T-cell (primary cell): ENCODE data around the gene RNF217. TPM values are rescaled to one million over a fixed set of nuclear protein-coding genes. Genes with fewer than 3 reads are reported as not detected.

Experiments used
- ATAC-seq, 4 experiments: fragments of 200-7000 bp in 3 of 4; fragments of 150-1000 bp in 1 of 4; cut with Tn5 transposase; replicated peaks in 1 of 4; 1 replicate in 3 of 4; 2 replicates in 1 of 4; pipeline ENCODE4 v1.10.0; 2021; ENCODE audit warnings: moderate library complexity in 3 of 4, mild to moderate bottlenecking in 2 of 4, moderate number of reproducible peaks in 1 of 4
- CTCF ChIA-PET, 2 donors: fragments of 300-600 bp; sonication (Branson Sonifier 250); formaldehyde crosslinking; loops; one replicate each; lab custom pipeline; 2022; ENCODE audit warnings: antibody characterized with exemption in 2 of 2; lab: Charles Lee
- POLR2A ChIA-PET, 2 donors: fragments of 300-600 bp; sonication (Branson Sonifier 250); formaldehyde crosslinking; loops; one replicate each; lab custom pipeline; 2022; ENCODE audit warnings: antibody characterized with exemption in 2 of 2; lab: Charles Lee
- DNase-seq, 35 experiments: peaks; one replicate each; pipeline versions ENCODE4 v3.0.0 to v3.0.0-alpha.2; 2013 to 2023
- H3K27ac ChIP-seq: one replicate; pipeline ENCODE4 v1.5.1; 2013; ENCODE audit warnings: low read length
- H3K27me3 ChIP-seq, 2 experiments: replicated peaks in 1 of 2; 1 replicate in 1 of 2; 2 replicates in 1 of 2; pipeline versions ENCODE4 v1.6.1 to v1.7.0; 2013; ENCODE audit warnings: low read length in 1 of 2, mixed read lengths in 1 of 2; ENCODE audit not compliant: control insufficient read depth in 2 of 2, insufficient read depth in 2 of 2; ENCODE audit errors: extremely low read depth in 1 of 2
- H3K36me3 ChIP-seq, 2 donors: 1 replicate in 1 of 2; 2 replicates in 1 of 2; pipeline versions ENCODE4 v1.6.1 to v1.7.0; 2013; ENCODE audit warnings: low read length in 1 of 2; ENCODE audit not compliant: control insufficient read depth in 2 of 2, insufficient read depth in 1 of 2; ENCODE audit errors: extremely low read depth in 1 of 2
- H3K4me1 ChIP-seq, 2 experiments: 1 replicate in 1 of 2; 2 replicates in 1 of 2; pipeline versions ENCODE4 v1.6.1 to v1.7.0; 2013; ENCODE audit warnings: low read length in 2 of 2, mixed read lengths in 1 of 2; ENCODE audit not compliant: insufficient read depth in 2 of 2, control insufficient read depth in 1 of 2; ENCODE audit errors: extremely low read depth in 1 of 2
- H3K4me3 ChIP-seq, 2 donors: 1 replicate in 1 of 2; 2 replicates in 1 of 2; pipeline versions ENCODE4 v1.5.1 to v1.7.0; 2013; ENCODE audit warnings: mild to moderate bottlenecking in 2 of 2, low read length in 1 of 2, moderate library complexity in 1 of 2; ENCODE audit not compliant: control insufficient read depth in 1 of 2; ENCODE audit errors: extremely low read depth in 1 of 2
- H3K9me3 ChIP-seq: 2 replicates; pipeline ENCODE4 v1.7.0; 2013
- H3K27ac Mint-ChIP-seq, 2 donors: one replicate each; pipeline ENCODE4 v1.8.0; 2020 to 2021; ENCODE audit warnings: mild to moderate bottlenecking in 2 of 2, mixed read lengths in 2 of 2
- H3K27me3 Mint-ChIP-seq, 2 donors: one replicate each; pipeline ENCODE4 v1.8.0; 2021 to 2022; ENCODE audit warnings: mixed read lengths in 2 of 2
- H3K36me3 Mint-ChIP-seq: one replicate; pipeline ENCODE4 v1.8.0; 2021; ENCODE audit warnings: mixed read lengths
- H3K4me1 Mint-ChIP-seq, 3 donors: one replicate each; pipeline ENCODE4 v1.8.0; 2020 to 2022; ENCODE audit warnings: mixed read lengths in 3 of 3, mild to moderate bottlenecking in 1 of 3
- H3K4me3 Mint-ChIP-seq, 3 donors: one replicate each; pipeline ENCODE4 v1.8.0; 2020 to 2022; ENCODE audit warnings: mild to moderate bottlenecking in 3 of 3, mixed read lengths in 3 of 3, moderate library complexity in 3 of 3
- H3K9me3 Mint-ChIP-seq, 3 donors: one replicate each; pipeline ENCODE4 v1.8.0; 2020 to 2022; ENCODE audit warnings: mixed read lengths in 3 of 3
- WGBS: methylation state at CpG from one replicate; pipeline ENCODE4 v1.1.5; 2013; ENCODE audit warnings: missing lambda C conversion rate; ENCODE audit not compliant: insufficient coverage; 5-methylcytosine and 5-hydroxymethylcytosine counted together
- total RNA-seq, 35 experiments: library from RNA in 6 of 35; stranded (reverse) in 6 of 35; fragments of 120-200 nt in 1 of 35; gene quantifications; one replicate each; pipeline versions ENCODE4 v1.2.1 to v1.2.4 and lab custom pipeline; 2013 to 2026

The RNF217 gene
- total RNA-seq, 5 donors from 2014 or later (not counting 1 experiment from before 2014, with no cell fraction given), result 0.16 to 0.89 (median 0.59) TPM

- no peak overlapping the region for H3K27ac Mint-ChIP-seq
- ATAC-seq, result no peak
Measured at GRCh38 chr6:125112934-125113333, 150.7 kb downstream of the RNF217 start.

GRCh38 chr6:125114248-125114858 lies 152.1 kb downstream of the RNF217 start:
- H3K36me3 ChIP-seq, result no peaks in the 10 kb centered on the region
- no peak overlapping the region for H3K27ac ChIP-seq
- no peak overlapping the region for H3K4me3 Mint-ChIP-seq
- DNase-seq (peak in 25 of 35 experiments; percentile 6 to 64 (median 22)), ATAC-seq (no peak)
- H3K27me3 Mint-ChIP-seq, result peaks cover 0 to 1% of the 10 kb centered on the region in 2 donors
- ChIA-PET POLR2A (no interaction called here), CTCF (interaction anchor here (0.6 to 2.5 kb wide), 13 partner anchors 9 to 1312 kb away, joined by 3 to 30 read pairs (median 4); no protein-coding TSS in a partner anchor)
- no peaks in the 10 kb centered on the region for H3K4me1 Mint-ChIP-seq
- H3K36me3 Mint-ChIP-seq, result peaks cover 10% of the 10 kb centered on the region
- H3K4me1 ChIP-seq, result no peaks in the 10 kb centered on the region
- H3K9me3 Mint-ChIP-seq, result peaks cover 25 to 32% (median 28%) of the 10 kb centered on the region in 3 donors
- H3K27me3 ChIP-seq, result no peaks in the 10 kb centered on the region
- H3K4me3 ChIP-seq, result no peak overlapping the region
- peaks cover 3% of the 10 kb centered on the region for H3K9me3 ChIP-seq
- WGBS, result no CpG with 5 or more reads among the region's 1 CpG
- H3K27ac Mint-ChIP-seq, result no peak overlapping the region

More at GRCh38 chr6:125112934-125113333, 150.7 kb downstream of the RNF217 start:
- H3K4me3 ChIP-seq, result no peak overlapping the region
- no peak overlapping the region for H3K27ac ChIP-seq
- no peaks in the 10 kb centered on the region for H3K27me3 ChIP-seq
- H3K36me3 ChIP-seq, result no peaks in the 10 kb centered on the region
- H3K4me3 Mint-ChIP-seq, result no peak overlapping the region
- H3K9me3 Mint-ChIP-seq, result peaks cover 31 to 40% (median 37%) of the 10 kb centered on the region in 3 donors
- peaks cover 10% of the 10 kb centered on the region for H3K36me3 Mint-ChIP-seq
- peaks cover 0 to 1% of the 10 kb centered on the region in 2 donors for H3K27me3 Mint-ChIP-seq
- H3K4me1 ChIP-seq, result no peaks in the 10 kb centered on the region
- H3K4me1 Mint-ChIP-seq, result no peaks in the 10 kb centered on the region
- ChIA-PET CTCF (interaction anchor here (0.7 to 2.5 kb wide), 7 partner anchors 11 to 1310 kb away, joined by 3 to 30 read pairs (median 4); no protein-coding TSS in a partner anchor), POLR2A (no interaction called here)
- no peak for DNase-seq
- peaks cover 6% of the 10 kb centered on the region for H3K9me3 ChIP-seq

- H3K27me3 Mint-ChIP-seq, result peaks cover 7% of the 10 kb centered on the region in 2 donors
- no peaks in the 10 kb centered on the region for H3K4me1 ChIP-seq
- ATAC-seq, result no peak
- peaks cover 8% of the 10 kb centered on the region for H3K36me3 Mint-ChIP-seq
- POLR2A ChIA-PET, result no interaction called here
- no peak overlapping the region for H3K27ac Mint-ChIP-seq
- whole genome bisulfite sequencing, result no CpG with 5 or more reads among the region's 1 CpG
- H3K36me3 ChIP-seq, result no peaks in the 10 kb centered on the region
- H3K4me1 Mint-ChIP-seq, result no peaks in the 10 kb centered on the region
- no peak overlapping the region for H3K4me3 ChIP-seq
- no peaks in the 10 kb centered on the region for H3K9me3 ChIP-seq
- H3K9me3 Mint-ChIP-seq, result peaks cover 9 to 14% (median 11%) of the 10 kb centered on the region in 3 donors
- no peak overlapping the region for H3K4me3 Mint-ChIP-seq
- CTCF ChIA-PET, result interaction anchor here (0.5 to 1.1 kb wide), 2 partner anchors 213 to 246 kb away, joined by 3 to 4 read pairs; no protein-coding TSS in a partner anchor
- H3K27ac ChIP-seq, result no peak overlapping the region
- no peaks in the 10 kb centered on the region for H3K27me3 ChIP-seq
- DNase-seq, result no peak
Measured at GRCh38 chr6:125116170-125116569, 153.9 kb downstream of the RNF217 start.

- H3K27me3 ChIP-seq, result no peaks in the 10 kb centered on the region
- DNase-seq (no peak), ATAC-seq (no peak)
- H3K9me3 Mint-ChIP-seq, result peaks cover 5 to 9% (median 6%) of the 10 kb centered on the region in 3 donors
- no peaks in the 10 kb centered on the region for H3K36me3 ChIP-seq
- no peak overlapping the region for H3K4me3 Mint-ChIP-seq
- peaks cover 7 to 10% of the 10 kb centered on the region in 2 donors for H3K27me3 Mint-ChIP-seq
- H3K4me1 ChIP-seq, result no peaks in the 10 kb centered on the region
- ChIA-PET POLR2A (no interaction called here), CTCF (no interaction called here)
- no peaks in the 10 kb centered on the region for H3K4me1 Mint-ChIP-seq
- H3K9me3 ChIP-seq, result no peaks in the 10 kb centered on the region
- WGBS, result no CpG with 5 or more reads among the region's 4 CpGs
- no peak overlapping the region for H3K27ac Mint-ChIP-seq
- peaks cover 4% of the 10 kb centered on the region for H3K36me3 Mint-ChIP-seq
- H3K4me3 ChIP-seq, result no peak overlapping the region
- no peak overlapping the region for H3K27ac ChIP-seq
Measured at GRCh38 chr6:125116710-125117109, 154.5 kb downstream of the RNF217 start.

GRCh38 chr6:125117818-125118217 lies 155.6 kb downstream of the RNF217 start:
- no CpG with 5 or more reads among the region's 3 CpGs for WGBS
- ATAC-seq, result no peak
- H3K36me3 ChIP-seq, result no peaks in the 10 kb centered on the region
- H3K36me3 Mint-ChIP-seq, result no peaks in the 10 kb centered on the region
- no peak overlapping the region for H3K4me3 Mint-ChIP-seq
- no peak overlapping the region for H3K27ac Mint-ChIP-seq
- no peak overlapping the region for H3K27ac ChIP-seq
- H3K4me3 ChIP-seq, result no peak overlapping the region
- H3K27me3 Mint-ChIP-seq, result peaks cover 7 to 10% of the 10 kb centered on the region in 2 donors
- H3K4me1 Mint-ChIP-seq, result no peaks in the 10 kb centered on the region
- DNase-seq, result no peak
- no peaks in the 10 kb centered on the region for H3K9me3 ChIP-seq
- H3K27me3 ChIP-seq, result no peaks in the 10 kb centered on the region
- ChIA-PET CTCF (no interaction called here), POLR2A (no interaction called here)
- no peaks in the 10 kb centered on the region for H3K9me3 Mint-ChIP-seq
- H3K4me1 ChIP-seq, result no peaks in the 10 kb centered on the region

GRCh38 chr6:125120054-125120590 lies 157.9 kb downstream of the RNF217 start:
- POLR2A ChIA-PET, result no interaction called here
- no peaks in the 10 kb centered on the region for H3K9me3 ChIP-seq
- no peaks in the 10 kb centered on the region for H3K9me3 Mint-ChIP-seq
- no CpG with 5 or more reads among the region's 3 CpGs for WGBS
- H3K36me3 ChIP-seq, result no peaks in the 10 kb centered on the region
- H3K4me3 ChIP-seq, result no peak overlapping the region
- peaks cover 10 to 16% of the 10 kb centered on the region in 2 donors for H3K27me3 Mint-ChIP-seq
- DNase-seq, result no peak
- H3K4me1 ChIP-seq, result no peaks in the 10 kb centered on the region
- CTCF ChIA-PET, result no interaction called here
- no peaks in the 10 kb centered on the region for H3K36me3 Mint-ChIP-seq
- H3K27ac ChIP-seq, result no peak overlapping the region
- ATAC-seq, result no peak
- peaks cover 0 to 3% of the 10 kb centered on the region in 2 experiments for H3K27me3 ChIP-seq
- H3K27ac Mint-ChIP-seq, result no peak overlapping the region
- no peaks in the 10 kb centered on the region for H3K4me1 Mint-ChIP-seq
- H3K4me3 Mint-ChIP-seq, result no peak overlapping the region
